ENCODE results near the gene ARPC5L. TPM values are rescaled to one million over a fixed set of nuclear protein-coding genes. Genes with fewer than 3 reads are reported as not detected.
"Not testable (repeated sequence)": the region's sequence is repeated elsewhere in the genome, so short reads cannot be mapped to it uniquely, and the experiment has no call there.

The ARPC5L gene
- total and polyA plus RNA-seq, 4 donors: 14.3 to 55.6 (median 35.9) TPM

GRCh38 chr9:124908098-124908497 lies 46.2 kb downstream of the ARPC5L start:
- H3K36me3 ChIP-seq (ENCODE audit: control insufficient read depth, insufficient read depth, low read length): peaks cover 42% of the 10 kb centered on the region
- no peaks in the 10 kb centered on the region for H3K27me3 ChIP-seq (ENCODE audit: control insufficient read depth, insufficient read depth, low read length)
- H3K27ac ChIP-seq (ENCODE audit: low read depth, low read length): no peak overlapping the region
- no peak overlapping the region for H3K4me3 ChIP-seq (ENCODE audit: low read depth, low read length)
- H3K9me3 ChIP-seq (ENCODE audit: control insufficient read depth, insufficient read depth, low read length): no peaks in the 10 kb centered on the region
- DNase-seq (ENCODE audit: low read depth in 4 of 6, low spot score in 6 of 6): no peak
- no CpG with 5 or more reads among the region's 2 CpGs for WGBS (ENCODE audit: insufficient coverage)
- H3K4me1 ChIP-seq (ENCODE audit: control insufficient read depth, insufficient read depth, low read length): no peaks in the 10 kb centered on the region

- Histone ChIP-seq H3K4me1 (ENCODE audit: control insufficient read depth, insufficient read depth, low read length) (no peaks in the 10 kb centered on the region), H3K9me3 (ENCODE audit: control insufficient read depth, insufficient read depth, low read length) (no peaks in the 10 kb centered on the region), H3K4me3 (ENCODE audit: low read depth, low read length) (no peak overlapping the region), H3K27ac (ENCODE audit: low read depth, low read length) (no peak overlapping the region), H3K27me3 (ENCODE audit: control insufficient read depth, insufficient read depth, low read length) (no peaks in the 10 kb centered on the region), H3K36me3 (ENCODE audit: control insufficient read depth, insufficient read depth, low read length) (peaks cover 35% of the 10 kb centered on the region)
- DNase-seq (ENCODE audit: low read depth in 4 of 6, low spot score in 6 of 6): no peak
- 91% methylated on average over 1 of the region's 1 CpG for WGBS (ENCODE audit: insufficient coverage)
Measured at GRCh38 chr9:124911766-124912165, 49.8 kb downstream of the ARPC5L start.

GRCh38 chr9:124913378-124913777 lies 51.4 kb downstream of the ARPC5L start:
- peaks cover 35% of the 10 kb centered on the region for H3K36me3 ChIP-seq (ENCODE audit: control insufficient read depth, insufficient read depth, low read length)
- no peaks in the 10 kb centered on the region for H3K27me3 ChIP-seq (ENCODE audit: control insufficient read depth, insufficient read depth, low read length)
- H3K9me3 ChIP-seq (ENCODE audit: control insufficient read depth, insufficient read depth, low read length): no peaks in the 10 kb centered on the region
- DNase-seq (ENCODE audit: low read depth in 4 of 6, low spot score in 6 of 6): no peak
- H3K4me1 ChIP-seq (ENCODE audit: control insufficient read depth, insufficient read depth, low read length): no peaks in the 10 kb centered on the region
- H3K4me3 ChIP-seq (ENCODE audit: low read depth, low read length): no peak overlapping the region
- WGBS (ENCODE audit: insufficient coverage): no CpG with 5 or more reads among the region's 2 CpGs
- H3K27ac ChIP-seq (ENCODE audit: low read depth, low read length): no peak overlapping the region

- 100% methylated on average over 3 of the region's 5 CpGs for WGBS (ENCODE audit: insufficient coverage)
- Histone ChIP-seq H3K36me3 (ENCODE audit: control insufficient read depth, insufficient read depth, low read length) (peaks cover 42% of the 10 kb centered on the region), H3K27ac (ENCODE audit: low read depth, low read length) (no peak overlapping the region), H3K27me3 (ENCODE audit: control insufficient read depth, insufficient read depth, low read length) (no peaks in the 10 kb centered on the region), H3K9me3 (ENCODE audit: control insufficient read depth, insufficient read depth, low read length) (no peaks in the 10 kb centered on the region), H3K4me1 (ENCODE audit: control insufficient read depth, insufficient read depth, low read length) (no peaks in the 10 kb centered on the region), H3K4me3 (ENCODE audit: low read depth, low read length) (no peak overlapping the region)
- no peak for DNase-seq (ENCODE audit: low read depth in 4 of 6, low spot score in 6 of 6)
Measured at GRCh38 chr9:124914753-124915405, 52.9 kb downstream of the ARPC5L start.

- H3K4me3 ChIP-seq (ENCODE audit: low read depth, low read length); H3K27ac ChIP-seq (ENCODE audit: low read depth, low read length); H3K4me1 ChIP-seq (ENCODE audit: control insufficient read depth, insufficient read depth, low read length); H3K9me3 ChIP-seq (ENCODE audit: control insufficient read depth, insufficient read depth, low read length); H3K27me3 ChIP-seq (ENCODE audit: control insufficient read depth, insufficient read depth, low read length); DNase-seq (ENCODE audit: low read depth in 4 of 6, low spot score in 6 of 6): not testable (repeated sequence)
- H3K36me3 ChIP-seq (ENCODE audit: control insufficient read depth, insufficient read depth, low read length): peaks cover 49% of the 10 kb centered on the region
- WGBS (ENCODE audit: insufficient coverage): 93% methylated on average over 2 of the region's 6 CpGs
Measured at GRCh38 chr9:124920394-124920793, 58.5 kb downstream of the ARPC5L start.

Small RNAs within 50 kb of the gene (small RNA-seq; reads per million reads assigned to genes)
- gene RNU4-82P (ENCODE audit: low replicate concordance): 0.08 reads per million

Other genes starting within 250 kb of the ARPC5L start
- 1 to 10 TPM; 2.8 to 4.3 TPM for gene NR6A1, start 90.8 kb upstream of the ARPC5L start, total RNA-seq
- 1 to 10 TPM; 3.8 to 5.8 TPM for gene NR6A1, start 90.8 kb upstream of the ARPC5L start, polyA plus RNA-seq (ENCODE audit: insufficient read length in 2 of 2)
- gene OLFML2A, start 85.0 kb upstream of the ARPC5L start, total RNA-seq: 10 to 100 TPM; 29.6 to 66.0 TPM
- 10 to 100 TPM in 1 of 2 donors, 1 to 10 TPM in 1; 5.3 to 20.6 TPM for gene OLFML2A, start 85.0 kb upstream of the ARPC5L start, polyA plus RNA-seq (ENCODE audit: insufficient read length in 2 of 2)
- 1 to 10 TPM in 1 of 2 donors, under 1 TPM in 1; 0.59 to 7.9 TPM for gene WDR38, start 8.7 kb upstream of the ARPC5L start, total RNA-seq
- 10 to 100 TPM in 1 of 2 donors, 1 to 10 TPM in 1; 5.9 to 10.8 TPM for gene WDR38, start 8.7 kb upstream of the ARPC5L start, polyA plus RNA-seq (ENCODE audit: insufficient read length in 2 of 2)
- gene RPL35, start 173 bp upstream of the ARPC5L start, total RNA-seq: 1,000 to 10,000 TPM in 1 of 2 donors, 100 to 1,000 TPM in 1; 640 to 1,674 TPM
- gene RPL35, start 173 bp upstream of the ARPC5L start, polyA plus RNA-seq (ENCODE audit: insufficient read length in 2 of 2): 100 to 1,000 TPM; 828 to 840 TPM
- 10 to 100 TPM; 17.8 to 18.1 TPM for gene GOLGA1, start 79.0 kb downstream of the ARPC5L start, total RNA-seq
- gene GOLGA1, start 79.0 kb downstream of the ARPC5L start, polyA plus RNA-seq (ENCODE audit: insufficient read length in 2 of 2): 10 to 100 TPM; 19.6 to 21.7 TPM